Testis (tissue), 2 donors: ENCODE data around the gene KDM6A.
"Not testable (repeated sequence)": the region's sequence is repeated elsewhere in the genome, so short reads cannot be mapped to it uniquely, and the experiment has no call there.

Source experiments
- CTCF ChIP-seq, 3 experiments: fragments of 450-650 bp in 2 of 3; fragments of 200-600 bp in 1 of 3; sonication (generic) in 1 of 3; IDR thresholded peaks; one replicate each; pipeline ENCODE4 v1.5.1; 2016 to 2019; ENCODE audit warnings: antibody characterized with exemption in 3 of 3, mild to moderate bottlenecking in 2 of 3, moderate library complexity in 1 of 3
- POLR2A ChIP-seq: fragments of 450-650 bp; IDR thresholded peaks from one replicate; pipeline ENCODE4 v1.6.1; 2017; ENCODE audit warnings: antibody characterized with exemption, mild to moderate bottlenecking, moderate library complexity

DNA sequence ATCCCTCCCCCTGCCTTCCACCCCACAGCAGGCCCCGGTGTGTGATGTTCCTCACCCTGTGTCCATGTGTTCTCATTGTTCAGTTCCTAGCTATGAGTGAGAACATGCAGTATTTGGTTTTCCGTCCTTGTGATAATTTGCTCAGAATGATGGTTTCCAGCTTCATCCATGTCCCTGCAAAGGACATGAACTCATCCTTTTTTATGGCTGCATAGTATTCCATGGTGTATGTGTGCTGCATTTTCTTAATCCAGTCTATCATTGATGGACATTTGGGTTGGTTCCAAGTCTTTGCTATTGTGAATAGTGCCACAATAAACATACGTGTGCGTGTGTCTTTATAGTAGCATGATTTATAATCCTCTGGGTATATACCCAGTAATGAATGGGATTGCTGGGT lies 200.0 kb downstream of the KDM6A start:
- TF ChIP-seq CTCF (IDR thresholded peaks at IDR 0.05); POLR2A: not testable (repeated sequence)
